ENCODE data around the gene GID4.

- TF ChIP-seq CTCF (IDR thresholded peaks at IDR 0.05) = no peak
- no peak for TF ChIP-seq POLR2A (IDR thresholded peaks at IDR 0.05)
- TF ChIP-seq EP300 (IDR thresholded peaks at IDR 0.05) = no peak
Measured at GRCh38 chr17:18110636-18111145, 71.5 kb downstream of the GID4 start.
